GM18909 (cell line): ENCODE results near the gene PFKP.

Experiments
- ATAC-seq: cut with Tn5 transposase; IDR thresholded peaks from one replicate; pipeline ENCODE4 v1.9.1; 2021; ENCODE audit warnings: mild to moderate bottlenecking; ENCODE audit not compliant: unreplicated experiment, poor library complexity

Gene PFKP

DNA sequence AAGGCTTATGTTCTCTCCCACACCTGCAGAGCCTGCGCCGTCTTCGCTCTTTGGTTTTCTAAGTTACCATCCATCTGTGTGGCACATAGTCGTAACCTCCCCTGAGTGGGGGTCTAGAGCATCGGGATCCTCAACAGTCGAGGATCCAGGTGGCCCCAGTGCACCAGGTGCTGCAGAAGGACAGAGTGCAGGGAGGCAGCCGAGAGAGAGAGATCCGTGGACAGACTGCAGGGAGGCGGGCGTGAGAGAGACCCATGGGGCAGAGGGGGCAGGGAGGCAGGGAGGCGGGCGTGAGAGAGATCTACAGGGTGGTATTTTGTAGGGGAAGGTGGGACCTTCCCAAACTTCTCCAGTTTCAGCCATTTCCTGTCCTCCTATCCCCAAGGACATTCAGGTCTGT, 42.3 kb downstream of the PFKP start:
- ATAC-seq: no peak

DNA sequence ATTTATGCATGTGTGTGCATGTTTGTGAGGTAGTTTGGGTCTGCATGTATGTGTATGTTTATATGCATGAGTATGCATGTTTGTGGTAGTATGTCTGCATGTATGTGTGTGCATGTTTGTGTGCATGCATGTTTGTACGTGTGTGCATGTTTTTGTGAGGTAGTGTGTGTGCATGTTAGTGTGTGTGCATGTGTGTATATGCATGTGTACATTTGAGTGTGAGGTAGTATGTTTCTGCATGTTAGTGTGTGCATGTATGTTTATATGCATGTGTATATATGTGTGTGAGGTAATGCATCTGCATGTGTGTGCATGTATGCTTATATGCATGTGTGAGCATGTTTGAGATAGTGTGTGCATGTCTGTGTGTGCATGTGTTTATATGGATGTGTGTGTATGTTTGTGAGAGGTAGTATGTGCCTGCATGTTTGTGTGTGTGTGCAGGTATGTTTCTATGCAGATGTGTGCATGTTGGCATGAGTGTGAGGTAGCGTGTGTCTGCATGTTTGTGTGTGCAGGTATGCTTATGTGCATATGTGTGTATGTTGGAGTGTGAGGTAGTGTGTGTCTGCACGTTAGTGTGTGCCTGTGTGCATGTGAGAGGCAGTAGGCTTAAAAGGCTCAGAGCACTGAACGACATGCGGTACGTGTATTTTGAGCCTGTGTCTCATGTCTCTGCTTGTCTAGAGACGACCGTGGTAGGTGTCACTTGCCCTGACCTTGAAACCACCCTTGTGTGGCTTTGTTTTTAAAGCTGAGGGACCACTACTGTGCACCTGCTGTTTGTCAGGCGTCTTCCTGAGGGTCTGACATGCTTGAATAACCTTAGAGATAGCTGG, 43.7 kb downstream of the PFKP start:
- no peak for ATAC-seq

- ATAC-seq: no peak
Observed at GRCh38 chr10:3111621-3112163, 44.3 kb downstream of the PFKP start.

DNA sequence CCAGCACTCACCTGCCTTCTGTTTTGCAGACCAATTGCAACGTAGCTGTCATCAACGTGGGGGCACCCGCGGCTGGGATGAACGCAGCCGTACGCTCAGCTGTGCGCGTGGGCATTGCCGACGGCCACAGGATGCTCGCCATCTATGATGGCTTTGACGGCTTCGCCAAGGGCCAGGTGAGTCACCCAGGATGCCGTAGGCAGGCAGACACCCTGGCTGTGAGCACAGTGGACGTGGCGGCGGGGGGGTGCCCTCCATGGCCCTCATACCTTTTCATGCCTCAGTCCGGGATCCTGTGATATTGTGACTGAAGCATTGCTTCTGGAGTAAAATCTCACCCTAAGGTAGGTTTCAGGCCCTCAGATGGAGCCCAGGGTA, 46.0 kb downstream of the PFKP start:
- no peak for ATAC-seq

- ATAC-seq: no peak
Observed at GRCh38 chr10:3115685-3116084, 48.3 kb downstream of the PFKP start.

- no peak for ATAC-seq
Observed at GRCh38 chr10:3116508-3117100, 49.3 kb downstream of the PFKP start.

DNA sequence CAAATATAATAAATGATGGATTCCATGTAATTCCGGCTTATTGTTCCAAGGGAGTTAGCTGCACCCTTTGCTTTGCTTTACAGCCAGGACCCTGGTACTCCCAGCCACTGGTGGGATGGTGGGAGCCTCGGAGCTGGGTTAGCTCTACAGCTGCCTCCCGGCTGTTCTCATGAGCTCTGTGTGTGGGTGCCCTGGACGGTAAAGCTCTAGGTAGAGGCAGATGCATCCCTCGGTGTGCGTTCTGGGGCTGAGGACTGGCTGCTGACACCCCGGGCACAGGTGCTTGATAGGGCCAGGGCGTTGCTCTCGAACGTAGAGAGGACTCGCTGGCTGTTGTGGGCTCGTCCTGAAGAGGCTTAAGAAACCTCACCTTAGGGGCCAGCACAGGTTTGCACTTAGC, 50.1 kb downstream of the PFKP start:
- no peak for ATAC-seq

DNA sequence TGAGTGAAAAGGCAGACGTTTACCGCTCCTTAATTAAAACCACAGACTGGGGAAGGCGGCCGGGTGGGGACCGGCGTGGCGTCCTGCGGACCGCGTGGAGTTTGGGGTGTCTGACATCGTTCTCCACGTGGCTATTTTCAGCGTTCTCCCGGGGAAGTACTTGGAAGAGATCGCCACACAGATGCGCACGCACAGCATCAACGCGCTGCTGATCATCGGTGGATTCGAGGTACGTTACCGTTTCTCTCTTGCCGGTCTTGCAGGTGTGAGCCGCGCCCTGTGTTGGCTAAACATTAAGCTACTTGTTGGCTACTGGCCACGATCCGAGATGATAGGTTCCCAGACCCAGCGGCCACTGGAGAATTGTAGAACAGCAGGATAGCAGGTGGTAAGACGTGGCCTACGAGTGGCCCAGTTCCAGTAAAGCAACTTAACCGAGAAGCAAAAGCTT, 51.3 kb downstream of the PFKP start:
- ATAC-seq: no peak

DNA sequence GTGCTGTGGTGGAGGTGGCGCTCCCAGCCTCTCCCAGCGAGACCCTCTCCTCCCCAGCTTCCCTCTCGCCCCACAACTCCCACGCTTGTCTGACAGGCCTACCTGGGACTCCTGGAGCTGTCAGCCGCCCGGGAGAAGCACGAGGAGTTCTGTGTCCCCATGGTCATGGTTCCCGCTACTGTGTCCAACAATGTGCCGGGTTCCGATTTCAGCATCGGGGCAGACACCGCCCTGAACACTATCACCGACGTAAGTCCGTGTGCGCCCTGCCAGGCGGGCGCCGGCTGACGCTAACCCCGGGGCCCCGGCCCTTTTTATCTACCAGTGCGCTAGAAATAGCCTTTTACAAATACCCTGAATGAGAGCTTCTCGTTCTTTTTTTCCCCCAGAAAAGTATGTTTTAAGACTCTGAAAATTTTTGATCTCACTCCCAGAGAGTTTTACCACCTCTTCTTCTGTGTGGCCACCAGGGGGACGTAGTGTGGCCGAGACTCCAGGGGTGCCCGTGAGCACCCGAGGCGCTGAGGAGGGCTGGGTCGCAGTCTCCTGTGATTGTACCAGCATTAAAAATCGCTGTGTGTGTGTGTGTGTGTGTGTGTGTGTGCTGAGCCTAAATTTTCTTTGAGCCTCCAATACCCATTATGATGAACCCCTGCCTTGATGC, 52.6 kb downstream of the PFKP start:
- no peak for ATAC-seq

DNA sequence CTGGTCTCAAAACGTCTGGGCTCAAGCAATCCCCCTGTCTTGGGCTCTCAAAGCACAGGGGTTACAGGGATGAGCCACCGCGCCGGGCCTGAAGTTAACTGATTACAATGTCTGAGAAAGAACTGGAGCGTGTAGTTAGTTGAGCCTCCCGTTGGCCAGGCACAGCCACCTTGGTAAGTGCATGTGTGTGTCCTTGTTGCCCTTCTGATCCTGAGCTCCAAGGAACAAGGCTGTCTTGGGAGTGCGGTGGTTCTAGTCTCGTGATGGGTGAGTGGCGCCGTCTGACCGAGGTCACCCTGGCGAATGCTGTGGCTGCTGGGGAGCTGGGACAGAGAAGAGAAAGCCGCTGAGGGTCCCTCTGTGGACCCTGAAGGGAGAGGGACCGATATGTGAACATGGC, 54.7 kb downstream of the PFKP start:
- no peak for ATAC-seq

- no peak for ATAC-seq
Observed at GRCh38 chr10:3122486-3123205, 55.3 kb downstream of the PFKP start.

- no peak for ATAC-seq
Observed at GRCh38 chr10:3123571-3124411, 56.4 kb downstream of the PFKP start.

GRCh38 chr10:3124412-3125175, 57.2 kb downstream of the PFKP start:
- no peak for ATAC-seq

- ATAC-seq: no peak
Observed at GRCh38 chr10:3125527-3126170, 58.3 kb downstream of the PFKP start.

DNA sequence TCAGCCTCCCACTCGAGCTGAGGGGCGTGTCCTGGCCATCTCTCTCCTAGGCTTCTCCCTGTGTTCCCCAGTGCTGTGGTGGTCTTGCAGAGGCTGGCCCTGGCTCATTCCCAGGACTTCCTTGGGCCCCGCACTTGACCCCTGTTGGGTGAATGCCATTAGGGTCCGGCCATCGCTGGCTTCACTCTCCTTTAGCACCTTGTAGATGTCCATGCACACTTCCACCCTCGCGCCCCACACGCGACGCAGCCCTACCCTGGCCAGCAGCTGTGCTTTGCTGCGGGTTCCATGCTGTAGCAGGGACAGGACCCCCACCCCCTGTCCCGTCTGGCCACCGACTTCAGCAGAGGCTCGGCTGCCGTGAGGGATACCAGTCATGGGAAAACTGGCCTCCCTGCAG, 58.9 kb downstream of the PFKP start:
- no peak for ATAC-seq

GRCh38 chr10:3126741-3127346, 59.5 kb downstream of the PFKP start:
- no peak for ATAC-seq

GRCh38 chr10:3127921-3128320, 60.6 kb downstream of the PFKP start:
- ATAC-seq: no peak
